Sigmoid colon (tissue), 7 donors: ENCODE data around the gene USP21. TPM values are rescaled to one million over a fixed set of nuclear protein-coding genes. Genes with fewer than 3 reads are reported as not detected.
A peak's percentile ranks its signal among the peaks of the same experiment; 100 is the strongest.

Experiments used
- DNase-seq: peaks from one replicate; pipeline ENCODE4 v3.0.0-alpha.2; 2019
- H3K27ac ChIP-seq, 4 donors: fragments of 200-600 bp; sonication (generic); one replicate each; pipeline ENCODE4 v1.5.1; 2016 to 2019; ENCODE audit warnings: mild to moderate bottlenecking in 1 of 4
- H3K27me3 ChIP-seq, 3 donors: fragments of 200-600 bp; sonication (generic); one replicate each; pipeline ENCODE4 v1.5.1; 2019; ENCODE audit warnings: mild to moderate bottlenecking in 1 of 3
- H3K36me3 ChIP-seq, 4 donors: fragments of 200-600 bp; sonication (generic); one replicate each; pipeline ENCODE4 v1.5.1; 2016 to 2019
- H3K4me1 ChIP-seq, 4 donors: fragments of 200-600 bp; sonication (generic); one replicate each; pipeline ENCODE4 v1.5.1; 2017 to 2019
- H3K4me3 ChIP-seq, 4 donors: fragments of 200-600 bp; sonication (generic); one replicate each; pipeline ENCODE4 v1.5.1; 2017 to 2019; ENCODE audit warnings: mild to moderate bottlenecking in 2 of 4, moderate library complexity in 1 of 4
- H3K9me3 ChIP-seq, 4 donors: fragments of 200-600 bp in 3 of 4; sonication (generic) in 3 of 4; one replicate each; pipeline versions ENCODE4 v1.5.1 to v1.6.1; 2013 to 2019
- EP300 ChIP-seq, 4 donors: sonication (generic); formaldehyde crosslinking; IDR thresholded peaks; one replicate each; pipeline ENCODE4 v1.6.1; 2017; ENCODE audit warnings: antibody characterized with exemption in 4 of 4
- POLR2A ChIP-seq, 2 donors: fragments of 450-650 bp; IDR thresholded peaks; one replicate each; pipeline ENCODE4 v1.6.1; 2016; ENCODE audit warnings: antibody characterized with exemption in 2 of 2, mild to moderate bottlenecking in 2 of 2, moderate library complexity in 2 of 2
- POLR2AphosphoS5 ChIP-seq, 4 donors: sonication (generic); formaldehyde crosslinking; IDR thresholded peaks; one replicate each; pipeline ENCODE4 v1.6.1; 2017; ENCODE audit warnings: antibody characterized with exemption in 4 of 4
- WGBS, 2 donors: extraction: QIAGEN DNeasy Blood & Tissue Kit; methylation state at CpG; one replicate each; pipeline ENCODE4 v1.1.7; 2013; 5-methylcytosine and 5-hydroxymethylcytosine counted together
- intact Hi-C: fragments of 100-400 bp; cut with DNase I; formaldehyde crosslinking; loops from one replicate; pipeline ENCODE4 v1.15.1; 2023
- polyA plus RNA-seq, 3 donors: library from polyadenylated mRNA; stranded (reverse); fragments of 200-250 nt; gene quantifications; one replicate each; pipeline ENCODE4 v1.2.3, GENCODE V29; 2013
- total RNA-seq, 4 donors: library from RNA; depleted of rRNA; stranded (reverse); fragments of >200 nt; gene quantifications; one replicate each; pipeline ENCODE4 v1.1.0, GENCODE V29; 2016
- TF ChIP-seq, protein P1 (sequence below), 4 experiments: fragments of 450-650 bp in 3 of 4; fragments of 200-600 bp in 1 of 4; IDR thresholded peaks; one replicate each; pipeline ENCODE4 v1.5.1; 2016 to 2019; ENCODE audit warnings: antibody characterized with exemption in 4 of 4, mild to moderate bottlenecking in 3 of 4, moderate library complexity in 2 of 4
- donor health status: healthy with polysubstance abuse.
- donor health status: Bipolar disorder and iron deficiency.
- donor health status: healthy.

Gene USP21
- total and polyA plus RNA-seq, 7 donors: 11.4 to 24.1 (median 16.2) TPM

DNA sequence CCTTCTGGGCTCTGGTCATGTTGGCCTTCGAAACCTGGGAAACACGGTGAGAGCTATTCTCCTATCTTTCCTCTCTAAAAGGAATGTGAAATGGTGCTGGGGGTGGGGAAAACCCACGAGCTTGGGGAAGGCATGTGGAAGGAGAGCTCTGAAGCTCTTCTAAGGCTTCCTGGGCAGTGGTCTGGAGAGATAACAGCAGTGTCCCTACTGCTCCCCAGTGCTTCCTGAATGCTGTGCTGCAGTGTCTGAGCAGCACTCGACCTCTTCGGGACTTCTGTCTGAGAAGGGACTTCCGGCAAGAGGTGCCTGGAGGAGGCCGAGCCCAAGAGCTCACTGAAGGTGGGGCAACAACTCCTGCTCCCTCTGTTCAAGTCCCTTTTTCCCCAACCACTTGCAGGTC lies 2.8 kb downstream of the USP21 start:
- peaks cover 0 to 47% (median 41%) of the 10 kb centered on the region in 4 donors for H3K4me1 ChIP-seq
- no peaks in the 10 kb centered on the region for H3K27me3 ChIP-seq
- H3K36me3 ChIP-seq: peaks cover 0 to 54% (median 9%) of the 10 kb centered on the region in 4 donors
- WGBS, 2 donors: 83 to 84% methylated on average over 7 of the region's 7 CpGs
- no peak overlapping the region for H3K27ac ChIP-seq
- no peak for TF ChIP-seq EP300 (IDR thresholded peaks at IDR 0.05)
- no peak for TF ChIP-seq POLR2AphosphoS5 (IDR thresholded peaks at IDR 0.05)
- TF ChIP-seq, protein P1, sequence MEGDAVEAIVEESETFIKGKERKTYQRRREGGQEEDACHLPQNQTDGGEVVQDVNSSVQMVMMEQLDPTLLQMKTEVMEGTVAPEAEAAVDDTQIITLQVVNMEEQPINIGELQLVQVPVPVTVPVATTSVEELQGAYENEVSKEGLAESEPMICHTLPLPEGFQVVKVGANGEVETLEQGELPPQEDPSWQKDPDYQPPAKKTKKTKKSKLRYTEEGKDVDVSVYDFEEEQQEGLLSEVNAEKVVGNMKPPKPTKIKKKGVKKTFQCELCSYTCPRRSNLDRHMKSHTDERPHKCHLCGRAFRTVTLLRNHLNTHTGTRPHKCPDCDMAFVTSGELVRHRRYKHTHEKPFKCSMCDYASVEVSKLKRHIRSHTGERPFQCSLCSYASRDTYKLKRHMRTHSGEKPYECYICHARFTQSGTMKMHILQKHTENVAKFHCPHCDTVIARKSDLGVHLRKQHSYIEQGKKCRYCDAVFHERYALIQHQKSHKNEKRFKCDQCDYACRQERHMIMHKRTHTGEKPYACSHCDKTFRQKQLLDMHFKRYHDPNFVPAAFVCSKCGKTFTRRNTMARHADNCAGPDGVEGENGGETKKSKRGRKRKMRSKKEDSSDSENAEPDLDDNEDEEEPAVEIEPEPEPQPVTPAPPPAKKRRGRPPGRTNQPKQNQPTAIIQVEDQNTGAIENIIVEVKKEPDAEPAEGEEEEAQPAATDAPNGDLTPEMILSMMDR (IDR thresholded peaks at IDR 0.05): no peak
- no peak for TF ChIP-seq POLR2A (IDR thresholded peaks at IDR 0.05)
- no peak overlapping the region for H3K4me3 ChIP-seq
- intact Hi-C loops: no loop called here
- no peak for DNase-seq
- H3K9me3 ChIP-seq: no peaks in the 10 kb centered on the region

DNA sequence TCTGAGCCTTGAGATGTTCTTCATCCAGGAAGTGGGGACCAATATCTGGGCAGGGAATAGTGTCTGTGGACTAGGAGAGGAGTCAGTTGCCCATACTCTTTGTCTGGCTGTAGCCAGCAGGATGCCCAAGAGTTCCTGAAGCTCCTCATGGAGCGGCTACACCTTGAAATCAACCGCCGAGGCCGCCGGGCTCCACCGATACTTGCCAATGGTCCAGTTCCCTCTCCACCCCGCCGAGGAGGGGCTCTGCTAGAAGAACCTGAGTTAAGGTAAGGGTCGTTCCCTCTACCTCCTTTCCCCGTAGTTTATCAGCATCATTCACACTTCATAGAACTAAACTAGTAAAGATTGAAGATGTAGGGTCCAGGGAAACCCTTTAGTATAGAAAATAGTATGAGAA lies 3.5 kb downstream of the USP21 start:
- intact Hi-C loops: no loop called here
- Histone ChIP-seq H3K9me3 (no peaks in the 10 kb centered on the region), H3K27ac (no peak overlapping the region), H3K4me1 (peaks cover 0 to 54% (median 48%) of the 10 kb centered on the region in 4 donors), H3K4me3 (no peak overlapping the region), H3K36me3 (peaks cover 0 to 46% (median 9%) of the 10 kb centered on the region in 4 donors), H3K27me3 (no peaks in the 10 kb centered on the region)
- 94 to 95% methylated on average over 10 of the region's 10 CpGs for WGBS, 2 donors
- no peak for TF ChIP-seq POLR2AphosphoS5 (IDR thresholded peaks at IDR 0.05)
- TF ChIP-seq, protein P1 (IDR thresholded peaks at IDR 0.05): no peak
- no peak for TF ChIP-seq POLR2A (IDR thresholded peaks at IDR 0.05)
- no peak for TF ChIP-seq EP300 (IDR thresholded peaks at IDR 0.05)
- peak; percentile 59 for DNase-seq

DNA sequence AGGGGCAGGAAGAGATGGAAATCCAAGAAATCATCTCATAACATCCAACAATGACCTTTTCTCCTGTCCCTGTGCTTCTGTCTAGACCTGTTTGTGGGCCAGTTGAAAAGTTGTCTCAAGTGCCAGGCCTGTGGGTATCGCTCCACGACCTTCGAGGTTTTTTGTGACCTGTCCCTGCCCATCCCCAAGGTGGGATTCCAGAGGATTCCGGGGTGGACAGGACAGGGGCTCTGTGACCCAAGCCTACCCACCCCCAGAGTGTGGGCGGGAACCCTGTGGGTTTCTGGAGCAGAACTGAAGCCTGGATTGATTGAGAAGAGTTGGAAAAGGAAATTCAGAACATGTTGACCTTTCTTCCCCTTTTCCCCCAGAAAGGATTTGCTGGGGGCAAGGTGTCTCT lies 4.5 kb downstream of the USP21 start:
- Histone ChIP-seq H3K27me3 (no peaks in the 10 kb centered on the region), H3K4me3 (no peak overlapping the region), H3K27ac (no peak overlapping the region), H3K4me1 (peaks cover 0 to 57% (median 48%) of the 10 kb centered on the region in 4 donors), H3K9me3 (no peaks in the 10 kb centered on the region), H3K36me3 (peaks cover 0 to 43% (median 9%) of the 10 kb centered on the region in 4 donors)
- intact Hi-C loops: no loop called here
- no peak for DNase-seq
- no peak for TF ChIP-seq POLR2A (IDR thresholded peaks at IDR 0.05)
- TF ChIP-seq POLR2AphosphoS5 (IDR thresholded peaks at IDR 0.05): no peak
- WGBS, 2 donors: 93 to 94% methylated on average over 5 of the region's 5 CpGs

DNA sequence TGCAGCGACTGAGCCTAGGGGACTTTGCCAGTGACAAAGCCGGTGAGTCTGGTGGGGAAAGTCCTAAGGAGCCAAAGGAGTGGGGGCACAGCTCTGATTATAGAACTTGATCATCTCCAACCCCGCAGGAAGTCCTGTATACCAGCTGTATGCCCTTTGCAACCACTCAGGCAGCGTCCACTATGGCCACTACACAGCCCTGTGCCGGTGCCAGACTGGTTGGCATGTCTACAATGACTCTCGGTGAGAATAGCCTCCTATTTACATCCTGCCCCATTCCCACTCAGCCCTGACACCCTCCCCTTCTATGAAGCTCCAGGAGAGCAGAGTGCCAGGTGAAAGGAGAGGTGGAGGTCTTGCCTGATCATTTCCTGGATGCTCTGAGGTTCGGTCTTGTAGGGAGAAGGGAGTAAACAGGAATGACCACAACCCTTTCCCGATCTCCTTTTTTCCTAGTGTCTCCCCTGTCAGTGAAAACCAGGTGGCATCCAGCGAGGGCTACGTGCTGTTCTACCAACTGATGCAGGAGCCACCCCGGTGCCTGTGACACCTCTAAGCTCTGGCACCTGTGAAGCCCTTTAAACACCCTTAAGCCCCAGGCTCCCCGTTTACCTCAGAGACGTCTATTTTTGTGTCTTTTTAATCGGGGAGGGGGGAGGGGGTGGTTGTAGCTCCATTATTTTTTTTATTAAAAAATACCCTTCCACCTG lies 5.8 kb downstream of the USP21 start:
- peak overlapping the region; percentile 82 to 89 (median 86) for H3K27ac ChIP-seq
- TF ChIP-seq POLR2A (IDR thresholded peaks at IDR 0.05) (no peak), POLR2AphosphoS5 (IDR thresholded peaks at IDR 0.05) (no peak), EP300 (IDR thresholded peaks at IDR 0.05) (no peak)
- TF ChIP-seq, protein P1 (IDR thresholded peaks at IDR 0.05): no peak
- intact Hi-C loops: no loop called here
- peaks cover 0 to 49% (median 43%) of the 10 kb centered on the region in 4 donors for H3K4me1 ChIP-seq
- H3K4me3 ChIP-seq: peak overlapping the region; percentile 53 to 83 (median 78)
- no peaks in the 10 kb centered on the region for H3K27me3 ChIP-seq
- 55 to 67% methylated on average over 14 of the region's 14 CpGs for WGBS, 2 donors
- H3K36me3 ChIP-seq: peaks cover 0 to 56% (median 15%) of the 10 kb centered on the region in 4 donors
- no peaks in the 10 kb centered on the region for H3K9me3 ChIP-seq
- DNase-seq: no peak

DNA sequence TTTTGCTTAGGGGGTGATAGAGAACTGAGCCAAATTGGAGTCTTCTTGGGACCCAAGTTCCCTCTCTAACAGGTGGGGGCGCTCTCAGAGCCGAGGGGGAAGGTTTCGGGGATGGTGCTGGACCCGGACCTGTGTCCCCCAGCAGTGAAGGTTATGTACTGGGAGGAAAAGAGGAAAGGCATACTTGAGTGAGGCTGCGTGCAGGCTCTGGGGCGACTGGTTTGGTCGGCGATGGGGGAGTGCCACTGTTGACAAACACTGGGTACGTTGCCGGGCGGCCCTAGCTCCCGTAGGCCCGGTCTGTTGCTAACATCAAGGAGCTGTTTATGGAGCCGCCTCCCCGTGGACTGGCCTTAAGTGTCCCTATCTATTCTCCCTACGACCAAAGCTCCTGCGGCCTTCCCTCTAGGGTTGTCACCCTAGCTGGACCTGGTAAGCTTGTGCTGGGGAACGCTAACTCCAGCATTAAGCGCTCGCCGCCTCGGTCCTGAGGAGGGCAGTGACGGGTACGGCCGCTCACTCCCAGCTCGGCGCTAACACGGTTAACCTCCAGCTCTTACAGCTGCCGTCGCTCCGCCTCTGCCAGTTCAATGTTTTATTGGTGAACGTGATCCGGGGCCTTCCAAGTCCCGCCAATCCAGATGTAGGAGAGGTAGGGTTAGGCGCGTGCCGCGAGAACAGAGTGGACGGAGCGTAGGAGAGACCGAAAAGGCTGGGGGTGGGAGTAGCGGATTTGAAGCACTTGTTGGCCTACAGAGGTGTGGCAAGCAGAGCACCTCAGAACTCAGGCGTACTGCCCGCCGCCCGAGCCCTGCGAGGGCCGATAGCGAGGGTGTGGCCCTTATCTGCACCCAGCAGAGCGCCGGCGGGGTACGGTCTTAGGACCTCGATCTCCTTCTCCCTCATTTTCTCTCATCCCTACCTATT lies 6.7 kb downstream of the USP21 start, which contains the start of gene PPOX:
Gene PPOX, plus strand, starts transcription at position 685 of the 927 bp plus-strand sequence. CDS start 422 bp downstream, outside the sequence.
- TF ChIP-seq POLR2AphosphoS5 (IDR thresholded peaks at IDR 0.05): peak; percentile 75 to 85 (median 82)
- TF ChIP-seq EP300 (IDR thresholded peaks at IDR 0.05): peak in 2 of 4 donors; percentile 8 to 58
- TF ChIP-seq POLR2A (IDR thresholded peaks at IDR 0.05): peak in 1 of 2 donors; percentile 11
- TF ChIP-seq, protein P1 (IDR thresholded peaks at IDR 0.05): peak in 3 of 4 experiments; percentile 28 to 40 (median 30)
- Histone ChIP-seq H3K4me1 (peaks cover 0 to 40% (median 33%) of the 10 kb centered on the region in 4 donors), H3K27ac (peak within 1 kb of the TSS; percentile 82 to 89 (median 86)), H3K4me3 (peak within 1 kb of the TSS; percentile 53 to 83 (median 78)), H3K36me3 (peaks cover under 1 to 60% (median 23%) of the 10 kb centered on the region in 4 donors), H3K27me3 (no peaks in the 10 kb centered on the region), H3K9me3 (no peaks in the 10 kb centered on the region)
- intact Hi-C loops: loop anchor here (1.0 kb wide), 1 partner anchor 11 kb away; the partner anchor contains the start of gene B4GALT3
- peak; percentile 99 for DNase-seq
- WGBS, 2 donors: 0% methylated on average over 54 of the region's 54 CpGs
